Measurements from ENCODE around the gene ARHGAP31.

The ARHGAP31 gene

DNA sequence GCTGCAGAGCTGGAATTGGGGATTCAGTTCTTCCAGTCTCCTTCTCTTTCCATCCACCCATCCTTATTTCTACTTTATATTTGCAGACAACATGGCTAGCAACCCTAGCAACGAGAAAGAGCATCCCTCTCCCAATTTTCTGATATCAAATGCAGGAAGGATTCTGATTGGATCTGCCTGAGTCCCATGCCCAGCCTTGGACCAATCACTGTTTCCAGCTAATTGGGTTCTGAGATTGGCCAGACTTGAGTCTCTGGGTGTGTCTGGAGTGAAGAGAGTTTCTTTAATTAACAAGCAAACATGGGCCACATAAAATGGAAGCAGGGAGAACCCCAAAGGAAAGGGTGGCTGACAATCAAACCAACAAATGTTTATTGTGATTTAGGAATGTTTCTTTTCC is 108.6 kb downstream of the ARHGAP31 start:
- no peak overlapping the region for H3K4me3 ChIP-seq (ENCODE audit: low read length)
- TF ChIP-seq CTCF (conservative IDR thresholded peaks at IDR 0.05; ENCODE audit: low read length) = no peak
- no peak for DNase-seq (ENCODE audit: low read depth)

- no peak for TF ChIP-seq CTCF (conservative IDR thresholded peaks at IDR 0.05; ENCODE audit: low read length)
- no peak for DNase-seq (ENCODE audit: low read depth)
- H3K4me3 ChIP-seq (ENCODE audit: low read length) = no peak overlapping the region
These were observed 109.0 kb downstream of the ARHGAP31 start for GRCh38 chr3:119403201-119403600.

GRCh38 chr3:119405315-119405714 is 111.1 kb downstream of the ARHGAP31 start:
- H3K4me3 ChIP-seq (ENCODE audit: low read length) = no peak overlapping the region
- no peak for TF ChIP-seq CTCF (conservative IDR thresholded peaks at IDR 0.05; ENCODE audit: low read length)
- peak; percentile 45 for DNase-seq (ENCODE audit: low read depth)

DNA sequence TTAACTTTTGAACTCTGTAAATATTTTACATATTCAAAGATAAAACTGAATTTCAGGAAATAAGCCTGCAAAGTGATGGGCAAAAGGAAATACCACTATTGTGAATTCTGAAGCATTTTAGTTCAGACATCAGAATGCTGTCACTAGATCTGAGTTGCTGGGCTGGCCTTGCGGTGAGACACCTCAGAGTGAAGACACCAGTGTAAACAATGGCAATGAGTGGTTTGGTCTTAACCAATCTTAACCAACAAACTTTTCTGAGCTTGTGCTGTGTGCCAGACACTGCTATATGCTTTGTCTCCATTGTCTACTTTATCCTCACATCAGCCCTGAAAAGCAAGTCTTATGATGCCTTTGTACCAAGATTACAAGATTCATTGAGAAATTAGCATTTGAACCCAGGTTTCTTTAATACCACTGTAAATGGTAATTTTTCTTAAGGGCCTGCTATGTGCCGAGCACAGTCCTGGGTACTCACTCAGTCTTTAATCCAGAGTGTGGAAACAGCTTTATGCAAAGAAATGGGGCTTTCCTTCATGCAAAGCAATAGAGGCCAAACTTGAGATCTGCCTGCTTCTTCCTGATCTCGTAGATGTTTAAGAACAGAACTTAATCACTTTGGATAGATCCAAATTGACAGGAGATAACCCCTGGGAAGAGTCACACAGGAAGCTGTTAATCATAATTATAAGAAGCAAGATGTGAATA is 114.2 kb downstream of the ARHGAP31 start:
- no peak for DNase-seq (ENCODE audit: low read depth)
- H3K4me3 ChIP-seq (ENCODE audit: low read length) = no peak overlapping the region
- TF ChIP-seq CTCF (conservative IDR thresholded peaks at IDR 0.05; ENCODE audit: low read length) = no peak

DNA sequence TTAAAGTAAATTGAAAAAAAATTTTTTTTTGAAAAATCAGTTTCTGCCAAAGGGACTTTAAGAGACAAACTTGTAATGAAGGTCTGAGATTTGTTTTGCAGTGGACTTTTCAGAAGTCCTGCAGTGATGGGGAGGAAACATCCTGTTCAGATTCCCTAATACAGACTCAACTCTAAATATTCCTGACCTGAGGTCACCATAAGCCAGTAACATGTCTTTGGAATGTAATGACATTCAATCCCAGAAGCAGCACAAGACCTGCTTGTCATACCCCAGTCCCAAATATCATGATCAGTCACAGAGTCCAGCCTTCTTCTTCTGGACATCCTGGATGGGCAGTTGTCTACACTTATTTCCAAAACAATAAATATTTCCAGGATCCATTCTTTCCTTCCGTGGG is 115.7 kb downstream of the ARHGAP31 start:
- no peak for TF ChIP-seq CTCF (conservative IDR thresholded peaks at IDR 0.05; ENCODE audit: low read length)
- no peak overlapping the region for H3K4me3 ChIP-seq (ENCODE audit: low read length)
- no peak for DNase-seq (ENCODE audit: low read depth)

GRCh38 chr3:119413603-119414280 is 119.6 kb downstream of the ARHGAP31 start:
- no peak for DNase-seq (ENCODE audit: low read depth)
- H3K4me3 ChIP-seq (ENCODE audit: low read length) = no peak overlapping the region

More at GRCh38 chr3:119413603-119414280, 119.6 kb downstream of the ARHGAP31 start:
- TF ChIP-seq CTCF (conservative IDR thresholded peaks at IDR 0.05; ENCODE audit: low read length) = no peak

Measured in AG10803 (cell line).